AG09319 (cell line): ENCODE results near the gene FTMT.
"Not testable (repeated sequence)": the region's sequence is repeated elsewhere in the genome, so short reads cannot be mapped to it uniquely, and the experiment has no call there.

Experiments used
- DNase-seq: peaks from one replicate; pipeline ENCODE4 v3.0.0-alpha.2; 2010; ENCODE audit warnings: low read depth; ENCODE audit errors: extremely low read depth
- TF ChIP-seq, protein P1 (sequence below): IDR thresholded peaks from 2 replicates; pipeline ENCODE4 v1.5.1; 2011; ENCODE audit warnings: low read depth, mild to moderate bottlenecking, inconsistent platforms, low read length, moderate library complexity

FTMT gene

GRCh38 chr5:121851643-121852574 is at the start of gene FTMT:
Gene FTMT, plus strand, starts transcription at chr5:121851882. Its CDS starts 82 bp downstream, at chr5:121851964.
- TF ChIP-seq, protein P1, sequence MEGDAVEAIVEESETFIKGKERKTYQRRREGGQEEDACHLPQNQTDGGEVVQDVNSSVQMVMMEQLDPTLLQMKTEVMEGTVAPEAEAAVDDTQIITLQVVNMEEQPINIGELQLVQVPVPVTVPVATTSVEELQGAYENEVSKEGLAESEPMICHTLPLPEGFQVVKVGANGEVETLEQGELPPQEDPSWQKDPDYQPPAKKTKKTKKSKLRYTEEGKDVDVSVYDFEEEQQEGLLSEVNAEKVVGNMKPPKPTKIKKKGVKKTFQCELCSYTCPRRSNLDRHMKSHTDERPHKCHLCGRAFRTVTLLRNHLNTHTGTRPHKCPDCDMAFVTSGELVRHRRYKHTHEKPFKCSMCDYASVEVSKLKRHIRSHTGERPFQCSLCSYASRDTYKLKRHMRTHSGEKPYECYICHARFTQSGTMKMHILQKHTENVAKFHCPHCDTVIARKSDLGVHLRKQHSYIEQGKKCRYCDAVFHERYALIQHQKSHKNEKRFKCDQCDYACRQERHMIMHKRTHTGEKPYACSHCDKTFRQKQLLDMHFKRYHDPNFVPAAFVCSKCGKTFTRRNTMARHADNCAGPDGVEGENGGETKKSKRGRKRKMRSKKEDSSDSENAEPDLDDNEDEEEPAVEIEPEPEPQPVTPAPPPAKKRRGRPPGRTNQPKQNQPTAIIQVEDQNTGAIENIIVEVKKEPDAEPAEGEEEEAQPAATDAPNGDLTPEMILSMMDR: no peak
- DNase-seq: no peak

DNA sequence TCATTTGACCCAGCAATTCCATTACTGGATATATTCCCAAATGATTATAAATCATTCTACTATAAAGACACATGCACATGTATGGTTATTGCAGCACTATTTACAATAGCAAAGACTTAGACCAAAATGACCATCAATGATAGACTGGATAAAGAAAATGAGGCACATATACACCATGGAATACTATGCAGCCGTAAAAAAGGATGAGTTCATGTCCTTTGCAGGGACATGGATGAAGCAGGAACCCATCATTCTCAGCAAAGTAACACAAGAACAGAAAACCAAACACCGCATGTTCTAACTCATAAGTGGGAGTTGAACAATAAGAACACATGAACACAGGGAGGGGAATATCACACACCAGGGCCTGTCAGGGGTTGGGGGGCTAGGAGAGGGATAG is 46.4 kb upstream of the FTMT start:
- DNase-seq: not testable (repeated sequence)

DNA sequence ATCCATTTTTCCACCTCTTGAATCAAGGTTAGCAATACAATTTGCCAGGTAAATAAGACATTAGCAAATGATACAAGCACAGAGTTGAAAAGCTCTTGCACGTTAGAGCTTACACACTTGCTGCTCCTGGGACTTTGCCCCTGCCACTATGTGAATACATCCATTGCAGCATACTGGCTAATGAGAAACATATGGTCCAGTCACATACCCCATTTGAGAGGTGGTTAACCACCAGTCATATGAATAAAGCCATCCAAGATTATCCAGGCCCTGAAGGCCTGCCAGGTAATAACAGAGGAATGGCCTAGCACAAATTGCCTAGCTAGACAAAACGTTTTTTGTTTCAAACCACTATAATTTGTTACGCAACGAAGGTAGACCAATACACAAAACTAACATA is 45.8 kb upstream of the FTMT start:
- TF ChIP-seq, protein P1: no peak
- peak; percentile 0 for DNase-seq

- no peak for DNase-seq
- TF ChIP-seq, protein P1: no peak
Measured at GRCh38 chr5:121816164-121816563, 35.5 kb upstream of the FTMT start.

- no peak for DNase-seq
- TF ChIP-seq, protein P1: no peak
Measured at GRCh38 chr5:121819682-121820261, 31.9 kb upstream of the FTMT start.

- no peak for DNase-seq
- TF ChIP-seq, protein P1: no peak
Measured at GRCh38 chr5:121833617-121834016, 18.1 kb upstream of the FTMT start.

DNA sequence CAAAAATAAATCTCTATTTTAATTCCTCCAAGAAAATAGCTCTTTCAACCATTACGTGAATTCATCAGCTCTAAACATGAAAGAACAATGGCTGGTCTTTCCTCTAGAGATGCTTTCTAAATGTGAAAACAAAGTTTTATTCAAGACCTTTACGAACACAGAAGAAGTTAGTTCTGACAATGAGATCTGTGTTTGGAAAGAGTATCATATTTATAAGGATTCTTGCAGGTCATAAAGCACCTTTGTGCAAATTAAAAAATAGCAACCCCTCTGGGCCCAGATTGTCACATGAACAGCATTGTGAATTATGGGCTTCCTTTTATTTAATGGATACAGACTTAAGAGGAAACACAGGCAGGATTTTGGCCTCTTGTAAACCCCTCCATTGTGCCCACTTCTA is 17.7 kb upstream of the FTMT start:
- no peak for DNase-seq
- TF ChIP-seq, protein P1: no peak
